ENCODE results near the gene C10orf67. TPM values are rescaled to one million over a fixed set of nuclear protein-coding genes. Genes with fewer than 3 reads are reported as not detected.

The C10orf67 gene
- total RNA-seq, 1 experiment from 2014 or later, result not detected

- H3K4me1 ChIP-seq (ENCODE audit: control insufficient read depth, insufficient read depth, low read length), result no peaks in the 10 kb centered on the region
- ChIA-PET CTCF (no interaction called here), POLR2A (no interaction called here)
- ATAC-seq, result no peak
- no peaks in the 10 kb centered on the region for H3K9me3 ChIP-seq (ENCODE audit: control insufficient read depth, insufficient read depth, low read depth, low read length)
- no TSS peak for BruUV-seq (replicated peaks)
- DNase-seq (ENCODE audit: low read depth, low spot score), result no peak
- no peaks in the 10 kb centered on the region for H3K36me3 ChIP-seq (ENCODE audit: control insufficient read depth, insufficient read depth, low read length)
- TF ChIP-seq REST (IDR thresholded peaks at IDR 0.05; ENCODE audit: insufficient read depth in 1 of 2, low read depth in 2 of 2, low read length in 1 of 2) (no peak), TCF7L2 (IDR thresholded peaks at IDR 0.05; ENCODE audit: low read depth, low read length) (no peak)
- in situ Hi-C loops (cut with HindIII; ENCODE audit: low pct_unique_long_range_greater_than_20kb, low sequenced_read_pairs), result no loop called here
- no peaks in the 10 kb centered on the region for H3K27me3 ChIP-seq (ENCODE audit: control insufficient read depth, insufficient read depth, low read length)
- intact Hi-C loops (cut with micrococcal nuclease; ENCODE audit: unreplicated experiment), result no loop called here
- H3K27ac ChIP-seq (ENCODE audit: low read length), result no peak overlapping the region
- H3K4me3 ChIP-seq (ENCODE audit: low read depth in 2 of 2, low read length in 2 of 2), result no peak overlapping the region
These were observed 106.6 kb downstream of the C10orf67 start for GRCh38 chr10:23238015-23238414.

GRCh38 chr10:23230582-23230981 is 114.0 kb downstream of the C10orf67 start:
- DNase-seq (ENCODE audit: low read depth, low spot score) (no peak), ATAC-seq (no peak)
- ChIA-PET CTCF (no interaction called here), POLR2A (no interaction called here)
- no peak for TF ChIP-seq REST (IDR thresholded peaks at IDR 0.05; ENCODE audit: insufficient read depth in 1 of 2, low read depth in 2 of 2, low read length in 1 of 2)
- TF ChIP-seq POLR2AphosphoS5 (IDR thresholded peaks at IDR 0.05; ENCODE audit: low read depth, low read length), result no peak
- no peak for TF ChIP-seq CTCF (IDR thresholded peaks at IDR 0.05)
- TF ChIP-seq TCF7L2 (IDR thresholded peaks at IDR 0.05; ENCODE audit: low read depth, low read length), result no peak
- TF ChIP-seq SIN3A (IDR thresholded peaks at IDR 0.05; ENCODE audit: borderline replicate concordance, insufficient read depth, low read depth, low read length), result no peak
- Histone ChIP-seq H3K36me3 (ENCODE audit: control insufficient read depth, insufficient read depth, low read length) (no peaks in the 10 kb centered on the region), H3K4me3 (ENCODE audit: low read depth in 2 of 2, low read length in 2 of 2) (no peak overlapping the region), H3K27ac (ENCODE audit: low read length) (no peak overlapping the region), H3K27me3 (ENCODE audit: control insufficient read depth, insufficient read depth, low read length) (no peaks in the 10 kb centered on the region), H3K4me1 (ENCODE audit: control insufficient read depth, insufficient read depth, low read length) (no peaks in the 10 kb centered on the region), H3K9me3 (ENCODE audit: control insufficient read depth, insufficient read depth, low read depth, low read length) (no peaks in the 10 kb centered on the region)
- no TSS peak for BruUV-seq (replicated peaks)
- in situ Hi-C loops (cut with HindIII; ENCODE audit: low pct_unique_long_range_greater_than_20kb, low sequenced_read_pairs) (no loop called here), intact Hi-C loops (cut with micrococcal nuclease; ENCODE audit: unreplicated experiment) (no loop called here)

Measured in Panc1 (cell line).